HG03025 (cell line): ENCODE data around the gene TFF1.

Source experiments
- ATAC-seq: cut with Tn5 transposase; IDR thresholded peaks from one replicate; pipeline ENCODE4 v1.9.1; 2021; ENCODE audit warnings: mild to moderate bottlenecking, moderate library complexity; ENCODE audit not compliant: unreplicated experiment, low FRiP score

The TFF1 gene

GRCh38 chr21:42367367-42368165 lies 1.2 kb upstream of the TFF1 start:
- no peak for ATAC-seq

- ATAC-seq = no peak
Measured at GRCh38 chr21:42365770-42366169, 565 bp downstream of the TFF1 start.

GRCh38 chr21:42364304-42364865 lies 1.9 kb downstream of the TFF1 start:
- no peak for ATAC-seq

- no peak for ATAC-seq
Measured at GRCh38 chr21:42363312-42363711, 3.0 kb downstream of the TFF1 start.

GRCh38 chr21:42362700-42363099 lies 3.6 kb downstream of the TFF1 start:
- no peak for ATAC-seq

- ATAC-seq = no peak
Measured at GRCh38 chr21:42362198-42362597, 4.1 kb downstream of the TFF1 start.

- no peak for ATAC-seq
Measured at GRCh38 chr21:42361286-42361685, 5.0 kb downstream of the TFF1 start.

- ATAC-seq = no peak
Measured at GRCh38 chr21:42360317-42360716, 6.0 kb downstream of the TFF1 start.

GRCh38 chr21:42358937-42359336 lies 7.4 kb downstream of the TFF1 start:
- no peak for ATAC-seq

GRCh38 chr21:42358261-42358660 lies 8.1 kb downstream of the TFF1 start:
- ATAC-seq = no peak

GRCh38 chr21:42357307-42357706 lies 9.0 kb downstream of the TFF1 start:
- no peak for ATAC-seq

GRCh38 chr21:42356650-42357049 lies 9.7 kb downstream of the TFF1 start:
- ATAC-seq = no peak

GRCh38 chr21:42356046-42356445 lies 10.3 kb downstream of the TFF1 start:
- ATAC-seq = no peak

GRCh38 chr21:42353623-42354022 lies 12.7 kb downstream of the TFF1 start:
- ATAC-seq = no peak

GRCh38 chr21:42352441-42353095 lies 13.8 kb downstream of the TFF1 start:
- ATAC-seq = no peak

GRCh38 chr21:42351626-42352440 lies 14.5 kb downstream of the TFF1 start:
- no peak for ATAC-seq

GRCh38 chr21:42350927-42351426 lies 15.4 kb downstream of the TFF1 start, which contains the start of gene TFF2:
TSS of gene TFF2 (minus strand) at chr21:42350994. CDS start at chr21:42350957, 37 bp downstream.
- ATAC-seq = no peak

- no peak for ATAC-seq
Measured at GRCh38 chr21:42350318-42350910, 15.9 kb downstream of the TFF1 start.

GRCh38 chr21:42349420-42350317 lies 16.7 kb downstream of the TFF1 start:
- no peak for ATAC-seq
